ENCODE results near the gene C3orf62. TPM values are rescaled to one million over a fixed set of nuclear protein-coding genes. Genes with fewer than 3 reads are reported as not detected.
A peak's percentile ranks its signal among the peaks of the same experiment; 100 is the strongest.

Gene C3orf62
- total RNA-seq, 1 experiment from 2014 or later: 3.6 TPM

GRCh38 chr3:49302613-49303012, 25.6 kb upstream of the C3orf62 start:
- H3K79me2 ChIP-seq (ENCODE audit: low read length): no peaks in the 10 kb centered on the region
- no peaks in the 10 kb centered on the region for H3K9me3 ChIP-seq (ENCODE audit: low read length)
- no peaks in the 10 kb centered on the region for H3K9me2 ChIP-seq (replicated peaks; ENCODE audit: insufficient read depth, low read length)
- H3K27ac ChIP-seq (ENCODE audit: low read length): no peak overlapping the region
- H3K9ac ChIP-seq (ENCODE audit: low read length): no peak overlapping the region
- H2AFZ ChIP-seq (ENCODE audit: low read length): no peak overlapping the region
- H3K36me3 ChIP-seq (ENCODE audit: insufficient read depth, low read length): peaks cover 36% of the 10 kb centered on the region
- H3K4me3 ChIP-seq (ENCODE audit: low read length): no peak overlapping the region
- no peaks in the 10 kb centered on the region for H3K27me3 ChIP-seq (ENCODE audit: low read length)
- no peak overlapping the region for H3K4me2 ChIP-seq (ENCODE audit: low read depth, low read length, poor library complexity, severe bottlenecking)
- H4K20me1 ChIP-seq (ENCODE audit: insufficient read depth, low read depth, low read length): no peaks in the 10 kb centered on the region
- no peaks in the 10 kb centered on the region for H3K4me1 ChIP-seq (ENCODE audit: low read length)
- DNase-seq: no peak

GRCh38 chr3:49300595-49300994, 23.6 kb upstream of the C3orf62 start:
- H2AFZ ChIP-seq (ENCODE audit: low read length): no peak overlapping the region
- H3K9me2 ChIP-seq (replicated peaks; ENCODE audit: insufficient read depth, low read length): no peaks in the 10 kb centered on the region
- H3K9me3 ChIP-seq (ENCODE audit: low read length): no peaks in the 10 kb centered on the region
- no peak overlapping the region for H3K27ac ChIP-seq (ENCODE audit: low read length)
- no peaks in the 10 kb centered on the region for H3K79me2 ChIP-seq (ENCODE audit: low read length)
- no peak overlapping the region for H3K4me3 ChIP-seq (ENCODE audit: low read length)
- H3K4me1 ChIP-seq (ENCODE audit: low read length): no peaks in the 10 kb centered on the region
- H3K36me3 ChIP-seq (ENCODE audit: insufficient read depth, low read length): peaks cover 37% of the 10 kb centered on the region
- no peaks in the 10 kb centered on the region for H3K27me3 ChIP-seq (ENCODE audit: low read length)
- no peaks in the 10 kb centered on the region for H4K20me1 ChIP-seq (ENCODE audit: insufficient read depth, low read depth, low read length)
- H3K9ac ChIP-seq (ENCODE audit: low read length): no peak overlapping the region
- H3K4me2 ChIP-seq (ENCODE audit: low read depth, low read length, poor library complexity, severe bottlenecking): no peak overlapping the region
- no peak for DNase-seq

DNA sequence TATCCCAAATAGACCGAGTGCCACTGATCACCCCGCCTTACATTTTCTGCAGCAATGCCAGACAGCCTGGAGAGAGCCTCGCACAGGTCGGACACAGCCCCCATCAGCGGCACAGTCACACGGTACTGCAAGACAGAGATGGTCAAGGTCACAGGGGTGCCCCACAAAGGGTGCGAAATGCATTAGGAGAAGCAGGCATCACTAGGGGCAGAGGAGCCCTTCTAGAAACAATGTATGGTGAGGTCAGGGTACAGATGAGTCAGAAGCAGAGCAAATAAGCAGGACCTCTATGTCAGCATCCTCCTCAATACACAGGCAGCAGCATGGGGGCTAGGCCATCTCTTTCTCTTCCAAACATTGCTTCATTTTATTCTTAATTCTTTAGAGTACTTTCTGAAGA, 21.5 kb upstream of the C3orf62 start:
- Histone ChIP-seq H3K4me3 (ENCODE audit: low read length) (no peak overlapping the region), H3K36me3 (ENCODE audit: insufficient read depth, low read length) (peaks cover 40% of the 10 kb centered on the region), H3K27me3 (ENCODE audit: low read length) (no peaks in the 10 kb centered on the region), H3K79me2 (ENCODE audit: low read length) (no peaks in the 10 kb centered on the region), H3K27ac (ENCODE audit: low read length) (no peak overlapping the region), H3K4me1 (ENCODE audit: low read length) (no peaks in the 10 kb centered on the region), H4K20me1 (ENCODE audit: insufficient read depth, low read depth, low read length) (no peaks in the 10 kb centered on the region), H3K9me3 (ENCODE audit: low read length) (no peaks in the 10 kb centered on the region), H3K9ac (ENCODE audit: low read length) (no peak overlapping the region), H2AFZ (ENCODE audit: low read length) (no peak overlapping the region), H3K4me2 (ENCODE audit: low read depth, low read length, poor library complexity, severe bottlenecking) (no peak overlapping the region), H3K9me2 (replicated peaks; ENCODE audit: insufficient read depth, low read length) (no peaks in the 10 kb centered on the region)
- no peak for DNase-seq

GRCh38 chr3:49296781-49297411, 19.9 kb upstream of the C3orf62 start:
- H3K36me3 ChIP-seq (ENCODE audit: insufficient read depth, low read length): peaks cover 43% of the 10 kb centered on the region
- H3K9me2 ChIP-seq (replicated peaks; ENCODE audit: insufficient read depth, low read length): no peaks in the 10 kb centered on the region
- H3K9ac ChIP-seq (ENCODE audit: low read length): no peak overlapping the region
- H3K4me2 ChIP-seq (ENCODE audit: low read depth, low read length, poor library complexity, severe bottlenecking): no peak overlapping the region
- no peaks in the 10 kb centered on the region for H3K4me1 ChIP-seq (ENCODE audit: low read length)
- H3K79me2 ChIP-seq (ENCODE audit: low read length): no peaks in the 10 kb centered on the region
- no peak for DNase-seq
- no peaks in the 10 kb centered on the region for H3K9me3 ChIP-seq (ENCODE audit: low read length)
- H4K20me1 ChIP-seq (ENCODE audit: insufficient read depth, low read depth, low read length): no peaks in the 10 kb centered on the region
- no peak overlapping the region for H3K4me3 ChIP-seq (ENCODE audit: low read length)
- no peak overlapping the region for H3K27ac ChIP-seq (ENCODE audit: low read length)
- H3K27me3 ChIP-seq (ENCODE audit: low read length): no peaks in the 10 kb centered on the region
- no peak overlapping the region for H2AFZ ChIP-seq (ENCODE audit: low read length)

GRCh38 chr3:49295489-49296058, 18.5 kb upstream of the C3orf62 start:
- H3K27ac ChIP-seq (ENCODE audit: low read length): no peak overlapping the region
- H3K9me2 ChIP-seq (replicated peaks; ENCODE audit: insufficient read depth, low read length): no peaks in the 10 kb centered on the region
- no peak overlapping the region for H2AFZ ChIP-seq (ENCODE audit: low read length)
- no peak overlapping the region for H3K9ac ChIP-seq (ENCODE audit: low read length)
- no peak overlapping the region for H3K4me2 ChIP-seq (ENCODE audit: low read depth, low read length, poor library complexity, severe bottlenecking)
- H3K9me3 ChIP-seq (ENCODE audit: low read length): no peaks in the 10 kb centered on the region
- H3K4me1 ChIP-seq (ENCODE audit: low read length): no peaks in the 10 kb centered on the region
- no peaks in the 10 kb centered on the region for H3K27me3 ChIP-seq (ENCODE audit: low read length)
- H3K79me2 ChIP-seq (ENCODE audit: low read length): no peaks in the 10 kb centered on the region
- peaks cover 37% of the 10 kb centered on the region for H3K36me3 ChIP-seq (ENCODE audit: insufficient read depth, low read length)
- no peaks in the 10 kb centered on the region for H4K20me1 ChIP-seq (ENCODE audit: insufficient read depth, low read depth, low read length)
- DNase-seq: peak; percentile 64
- no peak overlapping the region for H3K4me3 ChIP-seq (ENCODE audit: low read length)

DNA sequence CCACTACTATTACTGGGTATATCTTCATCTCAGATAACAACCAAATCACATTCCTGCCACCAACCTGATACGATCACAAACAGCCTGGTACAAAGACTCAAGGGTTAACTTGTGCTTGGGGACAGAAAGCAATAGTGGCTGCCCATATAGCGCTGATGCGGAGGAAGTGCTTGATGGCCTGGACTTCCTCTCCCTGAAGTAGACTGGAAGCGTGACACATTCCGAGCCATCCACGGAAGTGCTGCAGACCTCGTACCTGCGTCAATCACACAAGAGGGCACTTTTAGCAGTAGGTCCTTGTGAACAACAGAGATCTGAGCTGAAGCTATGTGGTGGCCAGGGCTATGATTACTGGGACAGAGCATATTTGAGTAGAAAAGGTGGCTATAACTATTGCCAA, 17.3 kb upstream of the C3orf62 start:
- no peak overlapping the region for H3K4me3 ChIP-seq (ENCODE audit: low read length)
- H3K36me3 ChIP-seq (ENCODE audit: insufficient read depth, low read length): peaks cover 36% of the 10 kb centered on the region
- H3K9me3 ChIP-seq (ENCODE audit: low read length): no peaks in the 10 kb centered on the region
- no peaks in the 10 kb centered on the region for H3K79me2 ChIP-seq (ENCODE audit: low read length)
- H2AFZ ChIP-seq (ENCODE audit: low read length): no peak overlapping the region
- no peaks in the 10 kb centered on the region for H4K20me1 ChIP-seq (ENCODE audit: insufficient read depth, low read depth, low read length)
- no peaks in the 10 kb centered on the region for H3K4me1 ChIP-seq (ENCODE audit: low read length)
- no peak overlapping the region for H3K27ac ChIP-seq (ENCODE audit: low read length)
- no peak overlapping the region for H3K4me2 ChIP-seq (ENCODE audit: low read depth, low read length, poor library complexity, severe bottlenecking)
- H3K27me3 ChIP-seq (ENCODE audit: low read length): no peaks in the 10 kb centered on the region
- H3K9me2 ChIP-seq (replicated peaks; ENCODE audit: insufficient read depth, low read length): no peaks in the 10 kb centered on the region
- no peak for DNase-seq
- no peak overlapping the region for H3K9ac ChIP-seq (ENCODE audit: low read length)

DNA sequence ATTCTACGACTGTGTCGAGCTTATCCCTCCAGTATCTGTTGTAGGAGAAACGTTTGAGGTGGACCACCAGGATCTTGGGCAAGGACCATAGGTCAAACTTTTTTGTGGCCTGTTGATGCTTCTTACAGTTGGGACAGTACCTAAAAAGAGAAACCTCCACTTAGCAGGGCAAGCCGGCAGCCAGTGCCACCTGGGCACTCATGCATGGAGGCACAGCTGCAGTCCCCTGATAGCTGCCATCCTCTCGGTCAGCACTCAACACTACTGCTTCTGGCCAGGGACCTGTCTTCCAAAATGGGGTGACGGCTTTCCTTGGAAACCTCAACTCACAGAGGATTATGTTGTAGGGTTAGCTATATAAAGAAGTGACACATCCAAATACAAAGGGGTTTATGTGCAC, 7.0 kb upstream of the C3orf62 start:
- Histone ChIP-seq H3K9me3 (ENCODE audit: low read length) (no peaks in the 10 kb centered on the region), H3K4me1 (ENCODE audit: low read length) (peaks cover 3% of the 10 kb centered on the region), H3K9me2 (replicated peaks; ENCODE audit: insufficient read depth, low read length) (no peaks in the 10 kb centered on the region), H3K4me2 (ENCODE audit: low read depth, low read length, poor library complexity, severe bottlenecking) (no peak overlapping the region), H4K20me1 (ENCODE audit: insufficient read depth, low read depth, low read length) (no peaks in the 10 kb centered on the region), H3K4me3 (ENCODE audit: low read length) (no peak overlapping the region), H3K27ac (ENCODE audit: low read length) (no peak overlapping the region), H3K27me3 (ENCODE audit: low read length) (no peaks in the 10 kb centered on the region), H3K79me2 (ENCODE audit: low read length) (no peaks in the 10 kb centered on the region), H3K9ac (ENCODE audit: low read length) (no peak overlapping the region), H3K36me3 (ENCODE audit: insufficient read depth, low read length) (peaks cover 28% of the 10 kb centered on the region), H2AFZ (ENCODE audit: low read length) (no peak overlapping the region)
- DNase-seq: no peak

DNA sequence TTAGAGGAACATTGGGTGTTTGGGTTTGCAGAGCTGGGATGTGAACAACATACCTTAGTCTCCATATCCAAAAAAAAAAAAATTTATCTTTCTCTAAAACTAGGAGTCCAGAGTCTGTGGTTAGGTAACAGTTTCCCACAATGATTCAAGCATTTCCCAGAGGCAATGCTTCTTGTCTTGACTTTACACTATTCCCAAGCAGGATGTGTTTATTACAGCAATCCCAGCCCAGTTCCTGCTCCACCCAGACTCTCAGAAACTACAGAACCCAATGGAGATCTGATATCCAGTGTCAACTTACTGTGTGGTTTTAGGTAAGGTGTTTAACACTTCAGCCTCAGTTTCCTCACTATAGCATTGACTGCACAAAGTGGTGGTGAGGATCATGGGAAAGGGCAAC, 2.3 kb upstream of the C3orf62 start:
- Histone ChIP-seq H3K27ac (ENCODE audit: low read length) (no peak overlapping the region), H4K20me1 (ENCODE audit: insufficient read depth, low read depth, low read length) (no peaks in the 10 kb centered on the region), H3K9me2 (replicated peaks; ENCODE audit: insufficient read depth, low read length) (no peaks in the 10 kb centered on the region), H3K4me3 (ENCODE audit: low read length) (no peak overlapping the region), H3K4me2 (ENCODE audit: low read depth, low read length, poor library complexity, severe bottlenecking) (no peak overlapping the region), H3K9ac (ENCODE audit: low read length) (no peak overlapping the region), H3K27me3 (ENCODE audit: low read length) (no peaks in the 10 kb centered on the region), H3K4me1 (ENCODE audit: low read length) (peaks cover 25% of the 10 kb centered on the region), H3K79me2 (ENCODE audit: low read length) (no peaks in the 10 kb centered on the region; the same call in none of the 2 replicates), H3K9me3 (ENCODE audit: low read length) (no peaks in the 10 kb centered on the region), H3K36me3 (ENCODE audit: insufficient read depth, low read length) (peaks cover 12% of the 10 kb centered on the region), H2AFZ (ENCODE audit: low read length) (no peak overlapping the region)
- no peak for DNase-seq
